Fibroblast of upper back skin (primary cell): ENCODE results near the gene PIGA.

Source experiments
- DNase-seq: peaks from one replicate; pipeline ENCODE4 v3.0.0-alpha.2; 2013

Gene PIGA, protein sequence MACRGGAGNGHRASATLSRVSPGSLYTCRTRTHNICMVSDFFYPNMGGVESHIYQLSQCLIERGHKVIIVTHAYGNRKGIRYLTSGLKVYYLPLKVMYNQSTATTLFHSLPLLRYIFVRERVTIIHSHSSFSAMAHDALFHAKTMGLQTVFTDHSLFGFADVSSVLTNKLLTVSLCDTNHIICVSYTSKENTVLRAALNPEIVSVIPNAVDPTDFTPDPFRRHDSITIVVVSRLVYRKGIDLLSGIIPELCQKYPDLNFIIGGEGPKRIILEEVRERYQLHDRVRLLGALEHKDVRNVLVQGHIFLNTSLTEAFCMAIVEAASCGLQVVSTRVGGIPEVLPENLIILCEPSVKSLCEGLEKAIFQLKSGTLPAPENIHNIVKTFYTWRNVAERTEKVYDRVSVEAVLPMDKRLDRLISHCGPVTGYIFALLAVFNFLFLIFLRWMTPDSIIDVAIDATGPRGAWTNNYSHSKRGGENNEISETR

DNA sequence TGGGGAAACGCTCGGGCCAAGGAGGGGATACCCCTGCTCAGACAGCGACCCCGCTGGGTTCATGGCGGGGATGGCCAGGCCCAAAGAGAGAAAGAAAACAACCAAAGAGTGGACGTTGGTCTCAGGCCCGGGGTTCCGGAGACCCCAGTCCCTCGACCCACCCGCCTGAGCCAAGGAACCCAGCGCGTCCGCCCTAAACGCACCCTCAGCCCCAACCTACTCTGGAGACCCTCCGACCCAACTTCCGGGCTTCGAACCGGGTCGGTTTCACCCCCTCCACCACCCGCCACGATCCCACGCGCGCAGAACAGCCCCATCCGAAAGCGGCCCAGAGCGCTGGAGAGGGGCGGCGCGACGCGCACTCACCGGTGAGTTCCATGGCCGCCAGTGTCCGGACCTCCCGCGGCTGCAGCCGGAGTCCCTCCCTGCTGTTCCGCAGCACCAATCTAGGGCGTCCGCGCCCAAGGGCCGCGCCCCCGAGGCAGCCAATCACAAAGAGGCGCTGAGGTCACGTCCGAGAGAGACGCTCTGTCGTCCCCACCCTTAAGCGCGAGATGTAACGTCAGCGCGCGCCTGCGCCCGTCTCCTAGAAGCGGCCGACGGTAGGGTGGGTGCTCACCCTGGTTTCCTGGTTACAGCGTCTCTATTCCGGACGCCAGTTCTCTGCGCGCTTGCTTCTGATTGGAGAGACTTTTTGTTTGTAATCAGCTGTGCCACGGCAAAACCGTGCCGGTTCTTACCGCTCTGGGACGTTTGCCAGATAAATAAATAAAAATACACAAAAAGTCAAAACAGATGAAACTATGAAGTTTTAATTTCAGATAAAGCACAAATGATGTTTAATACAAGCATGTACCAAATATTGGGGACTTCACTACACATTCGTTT is at the start of gene PIGA:
TSS of gene PIGA (minus strand) at position 389 of the 888 bp plus-strand sequence. CDS start 3,593 bp downstream, outside the sequence.
- peak; percentile 96 for DNase-seq

DNA sequence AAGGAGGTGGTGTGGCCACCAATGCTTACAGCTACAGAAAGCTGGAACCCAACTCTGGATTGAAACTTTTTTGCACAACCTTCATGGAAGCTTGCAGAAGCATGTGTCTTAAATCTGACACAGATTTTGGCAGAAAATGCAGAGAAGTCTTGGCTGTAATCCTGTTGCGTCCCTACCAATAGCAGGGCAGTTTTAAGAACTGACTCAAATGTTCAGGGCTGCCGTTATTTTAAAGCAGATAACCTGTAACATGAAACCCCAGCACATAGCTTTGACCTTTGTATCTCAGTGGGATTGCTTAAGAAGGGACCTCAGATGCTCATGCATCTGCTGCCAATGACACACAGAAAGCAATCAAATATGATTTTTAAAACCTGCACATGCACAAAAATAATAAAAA is 49.0 kb upstream of the PIGA start, which contains the start of gene VEGFD:
TSS of gene VEGFD (minus strand) at position 110 of the 400 bp plus-strand sequence. CDS start 467 bp downstream, outside the sequence.
- DNase-seq = peak; percentile 57

GRCh38 chrX:15382813-15383212 is 47.5 kb upstream of the PIGA start:
- no peak for DNase-seq

DNA sequence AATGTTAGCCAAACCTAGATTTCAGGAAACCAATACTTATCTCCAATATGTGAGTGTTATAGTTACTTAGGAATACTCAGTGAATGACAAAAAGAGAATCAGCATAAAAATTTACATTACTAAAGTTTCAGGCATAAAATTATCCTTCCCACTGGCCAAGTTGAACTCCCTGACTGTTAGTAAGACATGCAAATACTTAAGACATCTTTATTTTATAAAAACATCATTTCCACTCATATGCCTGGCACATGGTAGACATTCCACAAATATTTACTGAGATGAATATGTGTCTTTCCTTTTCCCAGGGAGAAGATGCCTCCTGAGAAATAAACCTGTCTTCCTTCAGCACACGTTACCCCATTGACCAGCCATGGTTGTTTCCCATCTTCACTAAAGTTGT is 41.6 kb upstream of the PIGA start:
- peak; percentile 52 for DNase-seq

- peak; percentile 31 for DNase-seq
Measured at GRCh38 chrX:15373976-15374375, 38.7 kb upstream of the PIGA start.

DNA sequence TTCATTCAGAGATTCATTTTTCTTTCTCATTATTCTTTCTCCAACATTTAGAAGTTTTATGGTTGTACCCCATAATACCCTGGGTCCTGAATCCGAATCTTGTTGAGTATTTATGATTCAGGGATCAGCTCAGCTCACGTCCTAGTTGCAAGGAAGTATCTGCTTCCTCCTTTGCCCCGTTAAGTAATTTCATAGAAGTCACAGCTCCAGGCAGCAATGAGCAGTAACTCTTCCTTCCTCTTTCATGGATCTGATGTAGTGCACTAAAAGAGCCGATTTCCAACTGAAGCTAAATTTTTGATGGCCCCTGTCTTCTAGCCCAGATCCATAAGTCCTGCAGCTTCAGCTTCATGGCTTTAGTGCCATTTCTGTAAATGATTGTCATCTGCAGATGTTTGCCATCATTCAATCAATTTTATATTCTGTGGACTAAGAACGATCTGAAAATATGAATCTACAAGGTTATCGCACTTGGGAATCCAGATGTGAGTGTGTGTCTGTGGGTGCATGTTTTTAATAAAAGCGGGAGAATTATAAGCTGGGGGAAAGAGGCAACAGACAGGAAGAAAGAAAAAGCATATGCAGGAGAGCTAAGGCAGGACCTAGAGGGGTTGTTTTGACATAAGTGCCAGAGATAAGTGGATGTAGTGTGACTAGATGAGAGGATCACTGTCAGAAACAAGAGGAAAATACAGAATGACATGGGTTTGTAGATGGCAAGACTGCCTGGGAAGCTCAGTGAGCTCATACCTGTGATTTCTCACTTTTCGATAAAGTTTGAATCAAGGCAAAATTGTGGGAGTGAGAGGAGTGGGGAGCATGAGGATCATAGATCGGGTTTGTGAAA is 31.4 kb upstream of the PIGA start:
- no peak for DNase-seq

- no peak for DNase-seq
Measured at GRCh38 chrX:15359701-15360100, 24.4 kb upstream of the PIGA start.

- DNase-seq = no peak
Measured at GRCh38 chrX:15358533-15358932, 23.2 kb upstream of the PIGA start.

DNA sequence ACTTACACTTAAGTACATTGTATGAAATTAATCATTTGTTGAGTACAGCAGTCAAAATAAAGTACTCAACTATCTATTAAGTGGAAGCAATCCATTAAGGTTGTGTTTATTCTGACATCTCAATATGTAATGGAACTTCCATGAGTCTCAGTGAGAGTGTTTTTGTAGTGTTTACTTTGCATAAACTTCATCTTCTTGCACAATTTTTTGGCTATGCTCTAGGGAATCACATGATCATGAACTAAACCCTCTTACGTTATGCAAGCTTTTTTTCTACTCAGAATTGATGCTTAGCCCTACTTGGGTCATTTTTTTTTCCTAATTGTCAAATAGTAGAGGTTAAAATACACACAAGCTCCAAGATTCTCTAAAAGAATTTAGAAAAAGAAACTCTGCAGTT is 21.1 kb upstream of the PIGA start:
- no peak for DNase-seq

- DNase-seq = no peak
Measured at GRCh38 chrX:15350329-15350996, 15.1 kb upstream of the PIGA start.

DNA sequence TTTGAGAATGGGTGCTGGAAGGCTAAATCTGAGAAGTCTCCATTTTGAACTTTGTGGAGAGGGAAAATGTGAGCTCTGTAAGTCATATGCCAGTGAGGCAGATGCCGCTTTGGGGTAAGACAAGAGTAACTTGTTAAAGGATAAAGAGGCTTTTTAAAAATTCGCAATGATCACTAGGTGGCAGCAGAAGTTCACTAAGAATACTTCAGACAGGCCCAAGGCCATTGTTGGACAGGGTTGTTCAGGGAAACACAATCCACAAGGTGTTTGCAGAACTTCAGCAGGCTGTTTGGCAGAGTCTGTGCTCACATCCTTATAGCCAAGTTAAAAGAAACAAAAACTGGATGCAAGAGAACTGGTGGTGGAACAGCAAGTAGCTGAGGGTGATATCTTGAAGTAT is 13.7 kb upstream of the PIGA start:
- peak; percentile 59 for DNase-seq

- no peak for DNase-seq
Measured at GRCh38 chrX:15345976-15346375, 10.7 kb upstream of the PIGA start.

- no peak for DNase-seq
Measured at GRCh38 chrX:15344106-15344505, 8.8 kb upstream of the PIGA start.

GRCh38 chrX:15343075-15343476 is 7.8 kb upstream of the PIGA start:
- DNase-seq = peak; percentile 24

- no peak for DNase-seq
Measured at GRCh38 chrX:15340867-15341266, 5.5 kb upstream of the PIGA start.

DNA sequence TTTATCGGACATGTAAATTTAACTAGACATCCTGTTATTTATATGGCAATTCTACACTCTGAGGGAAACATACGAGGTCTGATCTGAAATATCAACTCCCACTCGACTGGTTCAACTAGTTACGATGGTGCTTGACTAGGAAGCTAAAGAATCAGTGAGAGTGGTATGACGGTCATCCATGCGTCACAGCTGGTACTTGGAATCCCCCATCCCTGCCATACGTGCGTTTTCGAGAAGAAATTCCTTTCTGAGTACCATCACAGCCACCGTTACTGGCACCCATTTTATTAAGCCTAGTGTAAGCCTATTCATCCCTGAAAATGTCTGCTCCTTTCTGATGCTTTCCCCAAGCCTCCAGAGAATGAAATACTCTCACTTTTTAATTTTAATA is 695 bp upstream of the PIGA start:
- peak; percentile 31 for DNase-seq

DNA sequence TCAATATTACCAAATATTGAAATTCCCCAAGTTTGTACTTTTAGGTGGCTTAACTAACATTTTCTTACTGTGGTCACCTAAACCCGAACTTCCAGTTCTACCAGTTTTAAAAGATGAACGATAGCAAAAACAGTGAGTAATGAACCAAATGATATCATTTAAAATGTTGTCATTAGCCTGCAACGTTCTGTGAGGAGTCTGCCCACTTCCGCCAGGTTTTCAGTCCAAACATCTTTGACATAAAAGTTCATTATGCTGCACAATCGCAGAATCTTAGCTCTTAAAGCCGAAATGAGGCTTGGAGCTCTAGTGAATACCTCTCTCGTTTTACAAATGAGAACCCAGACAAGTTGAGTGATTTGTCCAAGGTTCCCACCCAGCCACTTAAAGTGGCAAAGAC is 762 bp downstream of the PIGA start:
- DNase-seq = peak; percentile 10

DNA sequence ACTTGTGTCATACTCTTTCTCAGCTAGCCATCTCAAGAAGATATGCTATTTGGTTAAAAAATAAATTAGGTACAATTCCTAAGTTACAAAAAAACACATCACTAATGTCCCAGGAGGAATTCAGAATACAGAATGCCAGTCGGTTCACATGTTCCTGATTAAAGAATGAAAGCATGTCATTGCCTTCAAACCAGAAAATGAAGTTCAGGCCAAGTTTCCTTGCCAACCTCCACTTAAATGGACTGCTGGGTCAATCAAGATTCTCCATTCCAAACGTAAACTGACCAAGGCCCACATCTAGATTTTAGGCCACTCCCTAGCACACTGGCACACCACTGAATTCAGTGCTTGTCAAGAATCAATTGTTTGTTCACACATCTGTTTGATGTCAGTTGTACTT is 6.5 kb downstream of the PIGA start:
- no peak for DNase-seq

DNA sequence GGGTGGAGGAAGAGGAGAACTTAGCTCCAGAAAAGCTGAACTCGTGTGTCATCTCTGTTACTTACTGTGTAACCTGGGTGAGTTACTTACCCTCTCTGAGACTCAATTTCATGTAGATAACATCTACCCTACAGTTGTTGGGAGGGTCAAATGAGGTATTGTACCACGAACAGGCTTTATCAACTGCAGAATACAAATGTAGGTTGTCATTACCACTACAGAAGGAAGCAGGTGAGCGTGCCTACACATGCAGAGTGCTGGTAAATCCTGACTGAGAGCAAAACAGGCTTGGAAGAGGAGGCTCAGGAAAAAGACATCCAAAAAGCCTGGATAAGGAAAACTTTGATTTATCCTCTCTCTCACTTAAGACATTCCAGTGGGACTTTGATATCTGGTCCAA is 7.2 kb downstream of the PIGA start:
- no peak for DNase-seq

DNA sequence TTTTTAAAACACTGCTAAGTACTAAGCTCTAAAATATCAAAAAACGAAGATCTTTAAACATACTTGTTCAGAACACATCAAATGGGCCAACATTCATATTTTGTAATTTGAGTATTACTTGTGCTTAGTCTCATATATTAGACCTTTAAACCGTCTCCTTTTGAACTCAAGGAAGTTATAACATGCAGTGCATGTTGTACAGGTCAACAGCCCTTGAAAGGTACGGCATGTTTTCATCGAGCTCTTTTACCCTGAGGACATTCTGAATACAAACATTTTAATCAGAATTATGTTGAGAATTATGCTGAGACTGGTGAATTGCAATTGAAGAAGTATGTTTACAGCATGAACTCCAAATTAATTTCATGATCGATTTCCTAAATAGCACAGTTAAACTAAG is 12.9 kb downstream of the PIGA start:
- no peak for DNase-seq

DNA sequence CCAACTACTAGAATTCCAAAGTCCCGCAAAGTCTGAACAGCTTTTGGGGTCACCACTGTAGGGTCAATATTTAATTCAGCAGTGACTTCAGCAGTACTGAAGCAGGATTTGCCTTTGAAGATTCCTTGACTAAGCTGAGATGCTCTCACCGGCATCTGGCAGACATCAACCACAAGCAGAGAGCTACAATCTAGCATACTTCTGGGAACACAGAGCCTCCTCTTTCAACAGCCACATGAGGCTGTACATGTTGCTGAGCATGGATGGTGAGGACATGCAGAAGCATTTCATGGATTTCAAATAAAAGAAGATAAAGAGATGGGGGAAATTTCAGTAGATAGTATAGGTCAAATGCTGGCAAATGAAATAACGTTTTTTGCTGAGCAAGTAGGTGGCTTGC is 13.3 kb downstream of the PIGA start:
- no peak for DNase-seq

DNA sequence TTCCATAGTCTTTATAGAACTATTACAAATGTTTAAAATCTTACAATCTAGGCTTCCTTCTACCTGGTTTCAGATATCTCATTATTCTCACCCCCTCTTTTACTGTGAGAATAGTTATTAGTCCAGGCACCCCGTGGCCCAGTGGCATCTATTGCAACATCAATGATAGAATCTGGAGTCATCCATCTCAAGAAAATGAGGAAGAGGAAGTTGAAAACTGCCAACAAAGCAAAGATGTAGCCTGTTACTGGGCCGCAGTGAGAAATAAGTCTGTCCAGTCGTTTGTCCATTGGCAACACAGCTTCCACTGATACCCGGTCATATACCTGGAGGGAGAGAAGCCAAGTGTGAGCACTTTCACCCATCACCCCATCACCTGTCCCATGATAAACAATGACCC is 13.9 kb downstream of the PIGA start:
- DNase-seq = no peak
